22Rv1 (cell line): ENCODE results near the gene HLA-DRA.
"Not testable (repeated sequence)": the region's sequence is repeated elsewhere in the genome, so short reads cannot be mapped to it uniquely, and the experiment has no call there.

Experiments
- H3K27ac ChIP-seq: fragments of 450-650 bp; 2 replicates; pipeline ENCODE4 v1.5.1; 2017
- ZFX ChIP-seq: fragments of 450-650 bp; IDR thresholded peaks from 2 replicates; pipeline ENCODE4 v1.6.1; 2017; ENCODE audit warnings: antibody characterized with exemption, borderline replicate concordance
- TF ChIP-seq, protein P1 (sequence below): fragments of 450-650 bp; IDR thresholded peaks from 2 replicates; pipeline ENCODE4 v1.5.1; 2017; ENCODE audit warnings: mild to moderate bottlenecking

HLA-DRA gene

GRCh38 chr6:32461493-32461892, 21.8 kb downstream of the HLA-DRA start:
- TF ChIP-seq ZFX = no peak
- TF ChIP-seq, protein P1, sequence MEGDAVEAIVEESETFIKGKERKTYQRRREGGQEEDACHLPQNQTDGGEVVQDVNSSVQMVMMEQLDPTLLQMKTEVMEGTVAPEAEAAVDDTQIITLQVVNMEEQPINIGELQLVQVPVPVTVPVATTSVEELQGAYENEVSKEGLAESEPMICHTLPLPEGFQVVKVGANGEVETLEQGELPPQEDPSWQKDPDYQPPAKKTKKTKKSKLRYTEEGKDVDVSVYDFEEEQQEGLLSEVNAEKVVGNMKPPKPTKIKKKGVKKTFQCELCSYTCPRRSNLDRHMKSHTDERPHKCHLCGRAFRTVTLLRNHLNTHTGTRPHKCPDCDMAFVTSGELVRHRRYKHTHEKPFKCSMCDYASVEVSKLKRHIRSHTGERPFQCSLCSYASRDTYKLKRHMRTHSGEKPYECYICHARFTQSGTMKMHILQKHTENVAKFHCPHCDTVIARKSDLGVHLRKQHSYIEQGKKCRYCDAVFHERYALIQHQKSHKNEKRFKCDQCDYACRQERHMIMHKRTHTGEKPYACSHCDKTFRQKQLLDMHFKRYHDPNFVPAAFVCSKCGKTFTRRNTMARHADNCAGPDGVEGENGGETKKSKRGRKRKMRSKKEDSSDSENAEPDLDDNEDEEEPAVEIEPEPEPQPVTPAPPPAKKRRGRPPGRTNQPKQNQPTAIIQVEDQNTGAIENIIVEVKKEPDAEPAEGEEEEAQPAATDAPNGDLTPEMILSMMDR = no peak
- no peak overlapping the region for H3K27ac ChIP-seq

GRCh38 chr6:32462609-32463008, 22.9 kb downstream of the HLA-DRA start:
- no peak overlapping the region for H3K27ac ChIP-seq
- TF ChIP-seq ZFX = no peak
- TF ChIP-seq, protein P1 = no peak

- H3K27ac ChIP-seq = not testable (repeated sequence)
Measured at GRCh38 chr6:32467743-32468503, 28.2 kb downstream of the HLA-DRA start.

- H3K27ac ChIP-seq = no peak overlapping the region
- no peak for TF ChIP-seq ZFX
- TF ChIP-seq, protein P1 = no peak
Measured at GRCh38 chr6:32472781-32473375, 33.2 kb downstream of the HLA-DRA start.

GRCh38 chr6:32473376-32474348, 34.0 kb downstream of the HLA-DRA start:
- H3K27ac ChIP-seq = not testable (repeated sequence)

DNA sequence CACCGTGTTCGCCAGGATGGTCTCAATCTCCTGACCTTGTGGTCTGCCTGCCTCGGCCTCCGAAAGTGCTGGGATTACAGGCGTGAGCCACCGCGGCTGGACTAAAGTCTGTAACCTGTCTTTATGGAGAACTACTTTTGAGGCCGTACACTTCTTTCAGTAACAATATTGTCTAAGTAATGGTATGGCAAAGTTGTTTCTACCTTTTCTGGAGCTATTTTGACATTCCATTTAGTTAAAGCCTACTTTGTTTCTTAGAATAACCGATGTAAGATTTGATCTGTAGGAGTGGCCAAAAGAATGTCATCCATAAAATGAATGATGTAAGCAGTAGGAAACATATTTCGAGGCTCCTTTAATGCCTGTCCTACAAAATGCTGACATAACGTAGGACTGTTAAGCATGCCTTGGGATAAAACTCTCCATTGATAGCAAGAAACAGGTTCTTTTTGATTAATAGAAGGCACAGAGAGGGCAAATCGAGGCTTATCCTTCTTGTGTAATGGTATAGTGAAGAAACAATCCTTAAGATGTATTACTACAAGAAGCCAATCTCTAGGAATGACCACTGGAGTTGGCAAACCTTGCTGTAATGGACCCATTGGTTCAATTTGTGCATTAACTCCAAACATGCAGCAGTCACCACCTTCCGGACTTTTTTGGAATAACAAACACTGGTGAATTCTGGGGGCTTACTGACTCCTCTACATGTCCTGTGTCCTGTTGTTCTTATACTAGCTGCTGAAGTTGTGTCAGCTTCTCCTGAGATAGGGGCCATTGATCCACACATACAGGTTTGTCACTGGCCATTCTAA, 35.9 kb downstream of the HLA-DRA start:
- TF ChIP-seq, protein P1 = 0 out of 2 replicates have a peak, but pooled peaks have one; percentile 4
- no peak for TF ChIP-seq ZFX
- no peak overlapping the region for H3K27ac ChIP-seq

- TF ChIP-seq, protein P1 = no peak
- no peak for TF ChIP-seq ZFX
- no peak overlapping the region for H3K27ac ChIP-seq
Measured at GRCh38 chr6:32483968-32484613, 44.4 kb downstream of the HLA-DRA start.
